Loucy (cell line): Measurements from ENCODE around the gene FGF7.
"Not testable (repeated sequence)": the region's sequence is repeated elsewhere in the genome, so short reads cannot be mapped to it uniquely, and the experiment has no call there.

Source experiments
- H2AFZ ChIP-seq: fragments of 200-600 bp; sonication (generic); 2 replicates; pipeline ENCODE4 v1.6.0; 2016; ENCODE audit warnings: antibody characterized with exemption, mild to moderate bottlenecking, low read length, moderate library complexity
- H3F3A ChIP-seq: fragments of 200-600 bp; 2 replicates; pipeline ENCODE4 v1.6.0; 2016; ENCODE audit warnings: antibody characterized with exemption, low read depth, mild to moderate bottlenecking
- H3K27me3 ChIP-seq: fragments of 200-600 bp; sonication (generic); 2 replicates; pipeline ENCODE4 v1.6.1; 2014; ENCODE audit warnings: low read length, mild to moderate bottlenecking; ENCODE audit not compliant: insufficient read depth, poor library complexity, severe bottlenecking
- H3K36me3 ChIP-seq: fragments of 200-600 bp; sonication (generic); 2 replicates; pipeline ENCODE4 v1.6.1; 2016; ENCODE audit warnings: low read length; ENCODE audit not compliant: insufficient read depth
- H3K4me1 ChIP-seq: fragments of 200-600 bp; sonication (generic); 2 replicates; pipeline ENCODE4 v1.5.1; 2014; ENCODE audit warnings: low read length, mild to moderate bottlenecking; ENCODE audit not compliant: insufficient read depth, poor library complexity, severe bottlenecking
- H3K4me2 ChIP-seq: fragments of 200-600 bp; sonication (generic); 2 replicates; pipeline ENCODE4 v1.6.0; 2014; ENCODE audit warnings: antibody characterized with exemption, low read length, low read depth, mild to moderate bottlenecking; ENCODE audit not compliant: poor library complexity, severe bottlenecking
- H3K4me3 ChIP-seq: fragments of 200-600 bp; sonication (generic); 2 replicates; pipeline ENCODE4 v1.5.1; 2014; ENCODE audit warnings: low read length, mild to moderate bottlenecking, mixed read lengths; ENCODE audit not compliant: poor library complexity, severe bottlenecking
- H3K79me2 ChIP-seq: fragments of 200-600 bp; sonication (generic); 2 replicates; pipeline ENCODE4 v1.6.1; 2014; ENCODE audit warnings: low read length; ENCODE audit not compliant: insufficient read depth
- H3K9ac ChIP-seq: fragments of 200-600 bp; sonication (generic); 2 replicates; pipeline ENCODE4 v1.6.0; 2014; ENCODE audit warnings: mild to moderate bottlenecking, low read depth, low read length, moderate library complexity; ENCODE audit not compliant: poor library complexity, severe bottlenecking
- H3K9me2 ChIP-seq: fragments of 200-600 bp; sonication (generic); replicated peaks from 2 replicates; pipeline ENCODE4 v1.6.1; 2016; ENCODE audit warnings: low read depth, low read length, mixed read lengths
- H3K9me3 ChIP-seq: fragments of 200-600 bp; sonication (generic); 2 replicates; pipeline ENCODE4 v1.6.1; 2014; ENCODE audit warnings: mild to moderate bottlenecking, antibody characterized with exemption, low read length, low read depth; ENCODE audit not compliant: insufficient read depth
- H4K20me1 ChIP-seq: fragments of 200-600 bp; sonication (generic); 2 replicates; pipeline ENCODE4 v1.6.0; 2014; ENCODE audit warnings: antibody characterized with exemption, low read length, mild to moderate bottlenecking; ENCODE audit not compliant: insufficient read depth, poor library complexity, severe bottlenecking
- EZH2phosphoT487 ChIP-seq: fragments of 200-600 bp; IDR thresholded peaks from 2 replicates; pipeline ENCODE4 v1.6.1; 2018; ENCODE audit warnings: antibody characterized with exemption, mild to moderate bottlenecking, moderate library complexity, borderline replicate concordance
- TF ChIP-seq, protein P1 (sequence below): fragments of 200-600 bp; sonication (generic); conservative IDR thresholded peaks from 2 replicates; pipeline ENCODE4 v1.5.1; 2014; ENCODE audit warnings: mild to moderate bottlenecking, antibody characterized with exemption, low read length

FGF7 gene

DNA sequence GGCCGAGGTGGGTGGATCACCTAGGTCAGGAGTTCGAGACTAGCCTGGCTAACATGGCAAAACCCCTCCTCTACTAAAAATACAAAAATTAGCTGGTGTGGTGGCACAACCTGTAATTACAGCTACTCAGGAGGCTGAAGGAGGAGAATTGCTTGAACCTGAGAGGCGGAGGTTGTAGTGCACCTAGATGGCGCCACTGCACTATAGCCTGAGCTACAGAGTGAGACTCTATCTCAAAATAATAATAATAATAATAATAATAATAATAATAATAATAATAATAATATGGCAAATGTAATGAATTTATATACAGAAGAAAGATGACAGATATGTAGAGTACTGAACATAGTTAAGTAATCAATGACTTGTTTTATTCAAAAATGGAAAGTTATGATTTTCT, 48.2 kb downstream of the FGF7 start:
- TF ChIP-seq, protein P1, sequence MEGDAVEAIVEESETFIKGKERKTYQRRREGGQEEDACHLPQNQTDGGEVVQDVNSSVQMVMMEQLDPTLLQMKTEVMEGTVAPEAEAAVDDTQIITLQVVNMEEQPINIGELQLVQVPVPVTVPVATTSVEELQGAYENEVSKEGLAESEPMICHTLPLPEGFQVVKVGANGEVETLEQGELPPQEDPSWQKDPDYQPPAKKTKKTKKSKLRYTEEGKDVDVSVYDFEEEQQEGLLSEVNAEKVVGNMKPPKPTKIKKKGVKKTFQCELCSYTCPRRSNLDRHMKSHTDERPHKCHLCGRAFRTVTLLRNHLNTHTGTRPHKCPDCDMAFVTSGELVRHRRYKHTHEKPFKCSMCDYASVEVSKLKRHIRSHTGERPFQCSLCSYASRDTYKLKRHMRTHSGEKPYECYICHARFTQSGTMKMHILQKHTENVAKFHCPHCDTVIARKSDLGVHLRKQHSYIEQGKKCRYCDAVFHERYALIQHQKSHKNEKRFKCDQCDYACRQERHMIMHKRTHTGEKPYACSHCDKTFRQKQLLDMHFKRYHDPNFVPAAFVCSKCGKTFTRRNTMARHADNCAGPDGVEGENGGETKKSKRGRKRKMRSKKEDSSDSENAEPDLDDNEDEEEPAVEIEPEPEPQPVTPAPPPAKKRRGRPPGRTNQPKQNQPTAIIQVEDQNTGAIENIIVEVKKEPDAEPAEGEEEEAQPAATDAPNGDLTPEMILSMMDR = peak; percentile 50
- not testable (repeated sequence) for H3F3A ChIP-seq, H3K9me2 ChIP-seq, H2AFZ ChIP-seq, H3K4me2 ChIP-seq, H3K9ac ChIP-seq, H3K79me2 ChIP-seq, H4K20me1 ChIP-seq, H3K36me3 ChIP-seq, H3K9me3 ChIP-seq, H3K27me3 ChIP-seq, H3K4me3 ChIP-seq, H3K4me1 ChIP-seq

DNA sequence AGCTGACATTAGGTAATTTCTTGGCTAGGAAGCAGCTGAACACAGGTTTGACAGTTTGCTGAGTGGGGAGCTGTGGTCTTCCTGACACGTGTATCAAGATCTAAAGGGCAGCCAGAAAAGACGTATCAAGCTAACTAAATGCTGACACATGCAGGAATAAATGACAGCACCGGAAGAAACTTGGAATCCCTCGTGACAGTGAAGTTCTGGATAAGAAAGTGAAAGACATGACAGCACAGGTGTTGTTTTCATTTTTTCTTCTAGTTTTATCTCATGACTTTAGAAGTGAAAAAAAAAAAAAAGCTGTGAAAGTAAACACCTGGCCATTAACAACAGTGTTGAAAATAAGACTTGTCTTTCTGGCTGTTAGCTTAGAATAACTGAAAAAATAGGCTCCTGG, 48.7 kb downstream of the FGF7 start:
- H3F3A ChIP-seq = no peaks in the 10 kb centered on the region
- peaks cover 3% of the 10 kb centered on the region for H3K4me1 ChIP-seq
- H3K79me2 ChIP-seq = no peaks in the 10 kb centered on the region
- no peak overlapping the region for H3K4me2 ChIP-seq
- H3K27me3 ChIP-seq = no peaks in the 10 kb centered on the region
- no peak overlapping the region for H2AFZ ChIP-seq
- H3K36me3 ChIP-seq = no peaks in the 10 kb centered on the region
- H3K4me3 ChIP-seq = no peak overlapping the region
- H3K9me3 ChIP-seq = no peaks in the 10 kb centered on the region
- no peak overlapping the region for H3K9ac ChIP-seq
- H4K20me1 ChIP-seq = no peaks in the 10 kb centered on the region
- TF ChIP-seq, protein P1 = no peak
- no peak for TF ChIP-seq EZH2phosphoT487
- no peaks in the 10 kb centered on the region for H3K9me2 ChIP-seq

DNA sequence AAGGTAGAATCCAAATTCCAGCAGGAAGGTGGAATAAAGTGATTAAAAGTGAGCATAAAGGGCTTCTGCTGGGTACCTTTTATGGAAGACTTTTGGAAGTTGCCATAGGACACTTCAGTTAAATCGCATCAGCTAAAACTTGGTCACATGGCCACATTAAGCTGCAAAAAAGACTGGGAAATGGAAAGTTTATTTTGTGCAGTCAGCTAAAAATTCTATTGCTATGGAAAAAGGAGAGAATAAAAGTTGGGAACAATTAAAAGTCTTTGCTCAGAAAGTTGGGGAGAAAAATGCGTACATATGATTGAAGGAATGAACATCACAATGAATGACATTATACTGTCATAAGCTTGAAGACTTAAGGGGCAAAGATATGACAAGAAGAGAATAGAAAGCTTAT, 49.3 kb downstream of the FGF7 start:
- no peaks in the 10 kb centered on the region for H3K9me3 ChIP-seq
- H3K9ac ChIP-seq = no peak overlapping the region
- no peak for TF ChIP-seq EZH2phosphoT487
- TF ChIP-seq, protein P1 = no peak
- no peaks in the 10 kb centered on the region for H3K9me2 ChIP-seq
- no peak overlapping the region for H2AFZ ChIP-seq
- no peaks in the 10 kb centered on the region for H4K20me1 ChIP-seq
- no peak overlapping the region for H3K4me2 ChIP-seq
- H3F3A ChIP-seq = no peaks in the 10 kb centered on the region
- H3K36me3 ChIP-seq = no peaks in the 10 kb centered on the region
- H3K79me2 ChIP-seq = no peaks in the 10 kb centered on the region
- H3K4me3 ChIP-seq = no peak overlapping the region
- no peaks in the 10 kb centered on the region for H3K27me3 ChIP-seq
- H3K4me1 ChIP-seq = no peaks in the 10 kb centered on the region
